GM15510 (cell line): ENCODE measurements around the gene PRKAR2B.

Source experiments
- POLR2A ChIP-seq: IDR thresholded peaks from 3 replicates; pipeline ENCODE4 v1.6.1; 2011; ENCODE audit warnings: borderline replicate concordance; ENCODE audit not compliant: insufficient read length; ENCODE audit errors: extremely low read depth

Gene PRKAR2B

DNA sequence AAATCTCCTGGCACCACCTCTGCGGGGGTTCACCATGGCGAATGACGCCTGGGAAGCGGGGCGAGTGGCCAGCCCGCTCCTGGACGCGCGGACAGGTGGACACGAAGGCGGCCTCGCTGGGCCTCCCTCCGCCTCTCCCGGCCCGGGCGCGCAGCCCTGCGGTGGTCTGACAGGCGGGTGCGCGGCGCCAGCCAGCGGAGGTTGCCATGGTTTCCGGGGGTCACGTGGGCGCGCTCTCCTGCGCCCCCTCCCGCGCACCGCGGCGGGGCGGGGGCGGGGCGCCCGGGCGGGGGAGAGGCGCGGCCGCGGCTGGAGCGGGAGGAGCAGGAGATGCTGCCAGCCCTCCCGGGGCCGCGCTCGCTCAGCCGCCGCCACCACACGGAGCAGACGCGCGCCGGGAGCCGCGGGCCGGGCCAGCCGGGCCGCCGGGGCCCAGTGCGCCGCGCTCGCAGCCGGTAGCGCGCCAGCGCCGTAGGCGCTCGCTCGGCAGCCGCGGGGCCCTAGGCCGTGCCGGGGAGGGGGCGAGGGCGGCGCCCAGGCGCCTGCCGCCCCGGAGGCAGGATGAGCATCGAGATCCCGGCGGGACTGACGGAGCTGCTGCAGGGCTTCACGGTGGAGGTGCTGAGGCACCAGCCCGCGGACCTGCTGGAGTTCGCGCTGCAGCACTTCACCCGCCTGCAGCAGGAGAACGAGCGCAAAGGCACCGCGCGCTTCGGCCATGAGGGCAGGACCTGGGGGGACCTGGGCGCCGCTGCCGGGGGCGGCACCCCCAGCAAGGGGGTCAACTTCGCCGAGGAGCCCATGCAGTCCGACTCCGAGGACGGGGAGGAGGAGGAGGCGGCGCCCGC, at the start of gene PRKAR2B:
Gene PRKAR2B, plus strand, starts transcription at position 359 of the 848 bp plus-strand sequence. Its CDS starts 203 bp downstream, at position 562.
- TF ChIP-seq POLR2A, result no peak

DNA sequence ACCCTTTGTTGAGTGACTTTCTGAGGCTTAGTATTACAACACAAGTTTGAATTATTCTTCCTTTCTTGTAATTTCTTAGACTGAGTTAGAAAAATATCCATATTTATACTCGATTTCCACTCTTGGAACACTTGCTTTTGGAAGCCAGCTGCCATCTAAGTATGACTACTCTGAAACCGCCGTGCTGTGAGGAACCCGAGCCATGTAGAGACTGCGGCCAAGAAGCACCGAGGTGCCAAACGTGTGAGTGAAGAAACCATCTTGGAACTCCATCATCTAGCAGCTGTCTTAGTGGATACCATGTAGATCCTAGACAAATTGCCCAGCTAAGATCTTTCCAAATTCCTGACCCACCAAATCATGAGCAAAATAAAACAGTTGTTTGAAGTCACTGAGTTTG, 49.7 kb upstream of the PRKAR2B start:
- no peak for TF ChIP-seq POLR2A

DNA sequence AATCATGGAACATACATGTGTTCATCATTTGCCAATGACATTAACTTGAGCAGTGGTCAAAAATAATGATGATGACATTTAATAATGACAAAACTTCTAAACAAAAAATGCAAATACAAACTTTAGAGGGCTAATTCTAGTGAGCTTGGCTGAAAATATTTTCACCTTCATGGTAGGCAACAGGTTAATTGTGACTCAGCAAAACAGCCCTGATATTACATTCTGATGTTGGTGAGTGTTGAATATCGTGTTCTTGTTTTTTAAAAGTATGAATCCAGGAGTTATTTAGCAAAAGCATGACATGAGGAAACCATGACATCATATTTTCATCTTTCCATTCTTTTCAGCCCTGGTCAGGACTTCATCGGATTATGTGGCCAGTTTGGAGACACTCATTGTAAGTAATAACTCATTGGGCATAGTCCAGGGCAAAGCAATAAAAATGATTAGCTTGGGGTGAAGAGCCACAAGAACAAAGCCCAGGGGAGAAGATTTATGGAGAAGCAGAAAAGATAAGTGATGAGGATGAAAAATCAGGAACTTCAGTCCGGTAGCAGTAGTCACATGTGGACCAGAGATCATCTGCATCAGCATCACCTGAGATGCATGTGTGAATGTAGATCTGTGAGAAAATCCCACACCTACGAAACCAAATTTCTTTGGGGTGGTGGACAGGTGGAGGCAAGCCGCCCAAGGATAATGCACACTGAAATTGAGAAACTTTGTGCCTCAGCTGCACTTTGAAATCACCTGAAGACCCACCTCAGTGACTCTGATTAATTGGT, 46.8 kb upstream of the PRKAR2B start:
- TF ChIP-seq POLR2A, result no peak

DNA sequence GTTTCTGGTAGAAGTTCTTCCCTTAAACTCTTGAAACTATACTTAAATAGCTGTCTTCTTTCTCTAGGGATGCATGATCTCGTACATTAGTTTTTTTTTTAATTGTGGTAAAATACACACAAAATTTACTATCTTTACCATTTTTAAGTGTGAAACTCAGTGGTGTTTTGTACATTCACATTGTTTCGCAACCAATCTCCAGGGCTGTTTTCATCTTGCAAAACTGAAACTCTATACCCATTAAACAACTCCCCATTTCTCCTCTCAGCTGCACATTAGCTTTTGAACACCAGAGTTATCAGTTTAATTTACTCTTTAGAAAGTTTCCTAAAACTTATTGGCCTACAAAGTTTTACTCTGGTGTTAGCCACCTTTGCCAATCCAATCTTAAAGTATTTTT, 45.5 kb upstream of the PRKAR2B start:
- TF ChIP-seq POLR2A, result no peak

DNA sequence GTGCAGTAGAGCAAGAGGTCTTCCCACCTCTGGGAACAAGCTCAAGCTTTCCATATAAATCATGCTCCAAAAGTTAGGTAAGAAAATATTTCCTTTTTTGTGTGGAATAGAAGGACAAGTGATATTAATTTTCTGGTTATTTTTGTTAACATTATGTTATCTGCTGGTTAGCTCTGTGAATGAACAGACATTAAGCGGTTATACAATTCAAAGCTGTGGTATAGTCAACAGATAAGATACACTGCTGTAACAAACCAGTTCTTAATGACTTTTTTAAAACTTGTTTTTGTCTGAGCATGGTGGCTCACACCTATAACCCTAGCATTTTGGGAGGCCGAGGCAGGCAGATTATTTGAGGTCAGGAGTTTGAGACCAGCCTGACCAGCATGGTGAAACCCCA, 43.0 kb upstream of the PRKAR2B start:
- no peak for TF ChIP-seq POLR2A

DNA sequence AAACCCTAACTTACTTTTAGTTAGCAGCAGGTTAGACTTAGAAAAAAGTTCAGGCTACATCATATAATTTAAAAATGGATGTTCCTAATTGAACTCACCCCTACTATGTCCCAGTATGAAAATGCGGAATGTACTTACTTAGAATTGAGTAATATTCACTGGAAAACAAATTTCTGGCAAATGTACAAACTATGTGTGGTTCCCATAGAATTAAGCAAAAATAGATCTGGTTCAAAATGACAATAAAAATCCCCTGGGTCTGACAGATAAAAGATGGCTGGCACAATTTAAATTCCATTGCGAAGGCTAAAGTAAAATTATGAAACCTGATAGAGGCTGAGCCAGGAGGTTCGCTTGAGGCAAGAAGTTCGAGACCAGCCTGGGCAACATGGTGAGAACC, 42.4 kb upstream of the PRKAR2B start:
- no peak for TF ChIP-seq POLR2A

DNA sequence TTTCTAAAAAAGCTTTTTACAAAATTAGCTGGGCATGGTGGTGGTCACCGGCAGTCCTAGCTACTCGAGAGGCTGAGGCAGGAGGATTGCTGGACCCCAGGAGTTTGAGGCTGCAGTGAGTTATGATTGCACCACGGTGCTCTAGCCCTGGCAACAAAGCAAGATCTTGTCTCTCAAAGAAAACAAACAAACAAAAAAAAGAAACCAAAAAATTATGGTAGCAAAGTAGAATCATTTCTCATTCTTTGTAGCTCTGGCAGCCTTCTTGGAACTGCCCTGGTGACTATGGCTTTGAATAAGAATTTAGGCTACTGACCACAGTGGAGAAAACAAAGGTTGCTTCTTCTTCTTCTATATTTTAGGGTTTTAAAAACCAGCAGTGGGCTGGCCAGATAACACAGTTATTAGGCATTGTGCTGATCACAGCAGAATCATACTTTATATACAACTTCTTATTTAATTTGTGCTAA, 41.9 kb upstream of the PRKAR2B start:
- no peak for TF ChIP-seq POLR2A

DNA sequence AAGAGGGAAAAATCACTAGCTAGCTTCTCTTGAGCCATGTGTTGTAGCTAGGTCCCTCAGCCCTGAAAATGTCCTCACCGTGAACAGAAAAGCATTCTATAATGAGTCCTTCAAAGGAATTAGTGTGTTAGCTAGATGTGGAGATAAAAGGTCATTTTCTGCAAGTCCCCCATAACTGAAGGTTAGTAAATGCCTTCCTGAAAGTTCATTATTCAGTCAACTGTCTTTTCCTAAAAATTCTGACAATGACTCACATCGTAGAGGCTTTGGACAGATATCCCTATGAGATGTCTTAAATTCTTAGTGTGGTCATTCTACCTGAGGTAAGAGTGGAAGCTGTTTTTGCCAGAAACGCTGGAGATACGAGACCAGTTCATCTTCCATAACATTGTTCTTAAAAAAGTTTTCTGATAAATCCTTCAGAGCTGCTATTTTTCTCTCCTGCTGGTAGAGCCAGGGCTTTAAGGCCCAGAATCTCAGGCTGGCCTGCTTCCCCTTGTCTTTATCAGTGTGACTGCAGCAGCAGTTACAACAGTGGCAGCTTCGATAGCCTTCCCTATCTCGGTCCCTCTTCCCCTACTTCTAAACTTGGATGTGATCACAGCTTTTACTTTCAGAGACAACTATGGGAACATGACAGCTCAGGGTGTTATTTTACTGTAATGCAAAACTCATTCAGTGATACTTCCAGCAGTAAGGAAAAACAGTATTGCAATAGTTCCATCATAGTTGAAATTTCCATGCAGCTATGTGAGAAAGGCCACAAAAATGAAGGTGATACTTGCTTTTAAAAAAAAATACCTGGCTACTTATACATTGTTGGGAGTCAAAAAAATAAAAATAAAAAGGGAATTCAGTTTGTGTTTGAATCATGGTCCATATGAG, 37.3 kb upstream of the PRKAR2B start:
- TF ChIP-seq POLR2A, result no peak

DNA sequence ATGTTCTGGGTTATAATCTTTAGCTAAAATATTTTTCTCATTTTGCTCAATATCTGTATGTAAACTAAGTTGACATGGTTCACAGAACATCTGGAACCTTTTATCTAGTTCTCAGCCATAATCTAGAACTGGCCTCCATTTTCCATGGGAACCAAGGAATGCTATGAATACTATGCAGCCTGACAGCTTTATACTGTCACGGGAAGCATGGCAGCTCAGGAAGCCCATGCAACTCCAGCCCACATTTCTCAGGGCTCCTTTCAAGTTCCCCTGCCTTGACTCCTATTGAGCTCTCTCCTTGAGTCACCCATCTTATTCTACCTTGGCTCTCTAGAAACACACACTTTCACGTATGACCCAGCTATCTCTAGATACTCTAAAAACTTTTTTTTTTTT, 36.6 kb upstream of the PRKAR2B start:
- no peak for TF ChIP-seq POLR2A

DNA sequence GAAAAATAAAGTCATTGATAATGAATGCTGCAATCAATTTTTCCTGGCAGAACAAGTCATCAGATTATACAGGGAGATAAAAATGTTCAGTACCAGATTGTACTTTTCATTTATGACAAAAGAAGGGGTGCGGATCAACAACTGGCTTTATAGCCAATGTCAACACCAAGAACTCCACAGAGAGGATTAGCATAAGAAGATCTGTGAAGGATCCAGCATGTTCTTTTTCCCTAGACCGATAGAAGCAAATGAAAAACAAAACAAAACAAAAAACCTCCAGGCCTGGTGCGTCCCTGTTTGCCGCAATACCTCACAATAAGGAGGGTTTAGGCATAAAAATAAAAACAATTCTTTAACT, 34.7 kb upstream of the PRKAR2B start:
- TF ChIP-seq POLR2A, result no peak

DNA sequence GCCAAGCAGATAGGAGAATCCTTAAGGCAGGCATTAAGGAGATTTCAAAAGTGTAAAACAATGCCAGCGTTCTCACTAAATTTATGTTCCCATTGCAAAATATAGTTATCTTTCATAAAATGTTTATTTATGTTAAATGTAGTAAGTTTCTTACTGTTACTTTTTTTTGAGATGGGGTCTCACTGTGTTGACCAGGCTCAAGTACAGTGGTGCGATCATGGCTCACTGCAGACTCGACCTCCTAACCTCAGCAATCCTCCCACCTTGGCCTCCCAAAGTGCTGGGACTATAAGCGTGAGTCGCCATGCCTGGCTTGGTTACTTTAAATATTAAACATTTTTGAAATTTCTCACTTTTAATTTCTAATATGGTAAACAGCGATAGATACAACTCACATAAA, 31.8 kb upstream of the PRKAR2B start:
- TF ChIP-seq POLR2A, result no peak

DNA sequence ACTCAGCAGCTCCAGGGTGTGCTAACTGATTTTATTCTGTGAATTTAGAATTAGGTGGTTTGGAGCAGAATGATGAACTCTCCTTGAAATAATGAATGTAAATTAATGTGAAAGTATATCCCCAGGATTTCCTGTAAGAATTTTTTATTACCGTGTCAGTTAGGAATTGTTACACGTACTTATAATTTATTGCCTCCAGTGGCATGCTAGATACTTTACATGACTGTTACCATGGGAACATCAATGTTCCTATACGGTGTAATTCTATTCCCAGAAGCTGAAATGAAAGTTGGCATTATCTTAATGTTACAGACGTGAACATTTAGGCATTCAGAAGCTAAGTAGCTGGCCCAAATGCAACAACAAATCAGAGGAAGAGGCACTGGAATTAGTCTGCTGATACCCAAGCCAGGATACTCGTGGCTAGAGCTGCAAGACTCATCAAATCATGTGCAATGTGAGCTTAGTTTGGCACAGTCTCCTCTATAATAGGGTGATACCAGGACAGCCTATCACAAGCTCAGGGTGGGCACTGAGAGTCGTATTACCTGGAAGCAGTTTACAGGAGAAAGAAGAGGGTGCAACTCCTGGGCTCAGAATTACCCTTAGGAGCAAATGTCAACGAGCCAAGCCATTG, 30.0 kb upstream of the PRKAR2B start:
- no peak for TF ChIP-seq POLR2A

DNA sequence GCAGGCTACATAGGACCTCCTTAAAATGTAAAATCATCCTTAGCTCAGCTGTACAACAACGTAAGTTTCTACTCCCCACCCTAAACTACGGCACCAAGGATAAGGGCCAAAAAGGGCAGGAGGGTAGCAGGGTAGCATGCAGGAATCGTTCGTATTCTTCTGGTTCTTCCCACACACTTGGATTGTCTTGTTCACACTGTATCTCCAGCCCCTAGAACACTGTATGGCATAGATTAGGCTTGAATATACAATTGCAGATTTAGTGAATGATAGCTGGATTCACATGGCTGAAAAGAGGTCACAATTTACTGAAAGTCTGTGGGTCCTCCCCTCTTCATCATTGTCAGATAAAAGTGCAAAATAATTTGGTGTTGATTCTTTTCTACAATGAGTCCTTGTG, 28.2 kb upstream of the PRKAR2B start:
- TF ChIP-seq POLR2A, result no peak

DNA sequence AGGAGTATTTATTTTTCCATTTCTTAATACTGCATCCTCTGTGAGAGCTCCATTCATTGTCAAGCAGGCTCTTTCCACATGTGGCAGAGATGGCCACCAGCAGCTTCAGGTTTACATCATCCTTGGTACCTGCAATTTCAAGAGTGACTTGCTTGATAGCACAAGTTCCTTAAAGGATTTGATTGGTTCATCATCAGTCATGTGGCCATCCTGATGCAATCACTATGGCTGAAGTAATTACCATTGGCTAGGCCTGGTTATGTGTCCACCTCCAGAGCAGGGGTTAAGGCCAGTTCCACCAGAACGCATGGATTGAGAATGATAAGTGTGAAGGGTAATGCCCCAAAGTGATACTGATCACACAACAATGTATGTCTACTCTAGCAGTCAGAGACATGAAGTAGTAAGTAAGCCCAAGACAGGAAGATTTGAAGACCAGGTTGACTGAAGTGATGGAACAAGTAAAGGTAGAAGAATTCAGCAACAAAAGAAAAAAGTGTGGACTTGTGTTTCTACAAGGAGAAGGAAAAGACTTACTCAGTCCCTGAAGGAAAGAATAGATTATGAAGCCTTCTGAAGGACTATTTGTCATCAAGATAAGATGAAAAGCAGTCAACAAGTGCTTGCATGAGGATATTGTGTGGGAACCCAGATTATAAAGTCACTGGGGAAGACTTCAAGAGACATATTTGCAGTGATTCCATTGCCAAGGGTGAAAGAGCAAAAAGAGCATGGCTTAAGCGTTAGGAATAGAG, 26.4 kb upstream of the PRKAR2B start:
- no peak for TF ChIP-seq POLR2A
